ENCODE results near the gene PXDN. TPM values are rescaled to one million over a fixed set of nuclear protein-coding genes. Genes with fewer than 3 reads are reported as not detected.

Gene PXDN
- total RNA-seq, 1 donor from 2014 or later = 576 TPM

- no peak for DNase-seq (ENCODE audit: low spot score)
- no peaks in the 10 kb centered on the region for H3K4me1 Mint-ChIP-seq (ENCODE audit: low read depth)
- TF ChIP-seq CTCF (IDR thresholded peaks at IDR 0.05) = no peak
- H3K36me3 Mint-ChIP-seq (ENCODE audit: low read depth) = no peaks in the 10 kb centered on the region
- H3K27me3 Mint-ChIP-seq (ENCODE audit: low read depth) = peaks cover 8% of the 10 kb centered on the region
- H3K4me3 Mint-ChIP-seq (ENCODE audit: unreplicated experiment) = no peak overlapping the region
- H3K27ac Mint-ChIP-seq (ENCODE audit: unreplicated experiment) = no peak overlapping the region
- no peaks in the 10 kb centered on the region for H3K9me3 Mint-ChIP-seq (ENCODE audit: low read depth)
These were observed 46.8 kb upstream of the PXDN start for GRCh38 chr2:1791006-1791605.

- Mint-ChIP-seq H3K4me1 (ENCODE audit: low read depth) (no peaks in the 10 kb centered on the region), H3K4me3 (ENCODE audit: unreplicated experiment) (no peak overlapping the region), H3K36me3 (ENCODE audit: low read depth) (no peaks in the 10 kb centered on the region), H3K27me3 (ENCODE audit: low read depth) (peaks cover 6% of the 10 kb centered on the region), H3K27ac (ENCODE audit: unreplicated experiment) (no peak overlapping the region), H3K9me3 (ENCODE audit: low read depth) (no peaks in the 10 kb centered on the region)
- no peak for TF ChIP-seq CTCF (IDR thresholded peaks at IDR 0.05)
- DNase-seq (ENCODE audit: low spot score) = peak; percentile 2
These were observed 46.2 kb upstream of the PXDN start for GRCh38 chr2:1790473-1790872.

- Mint-ChIP-seq H3K9me3 (ENCODE audit: low read depth) (no peaks in the 10 kb centered on the region), H3K4me1 (ENCODE audit: low read depth) (no peaks in the 10 kb centered on the region), H3K27ac (ENCODE audit: unreplicated experiment) (no peak overlapping the region), H3K4me3 (ENCODE audit: unreplicated experiment) (no peak overlapping the region), H3K27me3 (ENCODE audit: low read depth) (peaks cover 8% of the 10 kb centered on the region), H3K36me3 (ENCODE audit: low read depth) (no peaks in the 10 kb centered on the region)
- no peak for DNase-seq (ENCODE audit: low spot score)
- TF ChIP-seq CTCF (IDR thresholded peaks at IDR 0.05) = no peak
These were observed 45.3 kb upstream of the PXDN start for GRCh38 chr2:1789610-1790009.

GRCh38 chr2:1788478-1788959 is 44.2 kb upstream of the PXDN start:
- no peak for DNase-seq (ENCODE audit: low spot score)
- TF ChIP-seq CTCF (IDR thresholded peaks at IDR 0.05) = no peak
- no peaks in the 10 kb centered on the region for H3K9me3 Mint-ChIP-seq (ENCODE audit: low read depth)
- H3K36me3 Mint-ChIP-seq (ENCODE audit: low read depth) = no peaks in the 10 kb centered on the region
- H3K4me1 Mint-ChIP-seq (ENCODE audit: low read depth) = no peaks in the 10 kb centered on the region
- no peak overlapping the region for H3K4me3 Mint-ChIP-seq (ENCODE audit: unreplicated experiment)
- H3K27me3 Mint-ChIP-seq (ENCODE audit: low read depth) = peaks cover 9% of the 10 kb centered on the region
- H3K27ac Mint-ChIP-seq (ENCODE audit: unreplicated experiment) = no peak overlapping the region

- H3K27me3 Mint-ChIP-seq (ENCODE audit: low read depth) = peaks cover 9% of the 10 kb centered on the region
- H3K36me3 Mint-ChIP-seq (ENCODE audit: low read depth) = no peaks in the 10 kb centered on the region
- no peaks in the 10 kb centered on the region for H3K4me1 Mint-ChIP-seq (ENCODE audit: low read depth)
- H3K4me3 Mint-ChIP-seq (ENCODE audit: unreplicated experiment) = no peak overlapping the region
- H3K9me3 Mint-ChIP-seq (ENCODE audit: low read depth) = no peaks in the 10 kb centered on the region
- DNase-seq (ENCODE audit: low spot score) = no peak
- no peak for TF ChIP-seq CTCF (IDR thresholded peaks at IDR 0.05)
- no peak overlapping the region for H3K27ac Mint-ChIP-seq (ENCODE audit: unreplicated experiment)
These were observed 43.6 kb upstream of the PXDN start for GRCh38 chr2:1787755-1788477.

Data from chondrocyte (in vitro differentiated cells).